ENCODE results near the gene ANXA5. TPM values are rescaled to one million over a fixed set of nuclear protein-coding genes. Genes with fewer than 3 reads are reported as not detected.

The ANXA5 gene
- total and polyA plus RNA-seq, 2 donors (not counting 1 experiment from before 2014, with no cell fraction given) = 602 to 2,025 TPM

DNA sequence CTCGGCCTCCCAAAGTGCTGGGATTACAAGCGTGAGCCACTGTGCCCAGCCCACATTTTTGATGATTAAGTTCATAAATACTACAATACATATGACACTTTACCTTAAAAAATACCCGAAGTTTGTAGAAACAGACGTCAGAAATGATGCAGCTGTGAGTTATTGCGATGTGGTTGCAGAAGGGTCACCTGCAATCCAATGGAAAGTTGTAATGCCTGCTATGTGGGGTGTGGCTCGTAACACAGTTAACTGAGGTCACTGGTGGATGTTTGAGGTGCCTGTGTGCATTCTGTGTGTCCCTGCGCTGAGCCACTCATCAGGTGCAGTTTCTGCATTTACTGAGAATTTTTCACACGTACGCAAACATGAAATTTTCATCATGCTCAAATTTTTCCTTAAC is 64.1 kb downstream of the ANXA5 start:
- H3K9me3 ChIP-seq (ENCODE audit: control insufficient read depth, insufficient read depth, low read depth, low read length) = no peaks in the 10 kb centered on the region
- TF ChIP-seq, protein P1, sequence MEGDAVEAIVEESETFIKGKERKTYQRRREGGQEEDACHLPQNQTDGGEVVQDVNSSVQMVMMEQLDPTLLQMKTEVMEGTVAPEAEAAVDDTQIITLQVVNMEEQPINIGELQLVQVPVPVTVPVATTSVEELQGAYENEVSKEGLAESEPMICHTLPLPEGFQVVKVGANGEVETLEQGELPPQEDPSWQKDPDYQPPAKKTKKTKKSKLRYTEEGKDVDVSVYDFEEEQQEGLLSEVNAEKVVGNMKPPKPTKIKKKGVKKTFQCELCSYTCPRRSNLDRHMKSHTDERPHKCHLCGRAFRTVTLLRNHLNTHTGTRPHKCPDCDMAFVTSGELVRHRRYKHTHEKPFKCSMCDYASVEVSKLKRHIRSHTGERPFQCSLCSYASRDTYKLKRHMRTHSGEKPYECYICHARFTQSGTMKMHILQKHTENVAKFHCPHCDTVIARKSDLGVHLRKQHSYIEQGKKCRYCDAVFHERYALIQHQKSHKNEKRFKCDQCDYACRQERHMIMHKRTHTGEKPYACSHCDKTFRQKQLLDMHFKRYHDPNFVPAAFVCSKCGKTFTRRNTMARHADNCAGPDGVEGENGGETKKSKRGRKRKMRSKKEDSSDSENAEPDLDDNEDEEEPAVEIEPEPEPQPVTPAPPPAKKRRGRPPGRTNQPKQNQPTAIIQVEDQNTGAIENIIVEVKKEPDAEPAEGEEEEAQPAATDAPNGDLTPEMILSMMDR (conservative IDR thresholded peaks at IDR 0.05 in 1 of 2, IDR thresholded peaks at IDR 0.05 in 1 of 2; ENCODE audit: low read depth in 1 of 2, low read length in 2 of 2) = no peak
- no peak for TF ChIP-seq EZH2 (IDR thresholded peaks at IDR 0.05; ENCODE audit: low read length, missing control alignments)

More for the DNA sequence above, 64.1 kb downstream of the ANXA5 start:
- no peak overlapping the region for H3K4me2 ChIP-seq (ENCODE audit: extremely low read depth, insufficient read depth, low read length)
- no peaks in the 10 kb centered on the region for H3K79me2 ChIP-seq (ENCODE audit: control insufficient read depth, insufficient read depth, low read length)
- no peaks in the 10 kb centered on the region for H4K20me1 ChIP-seq (ENCODE audit: control insufficient read depth, extremely low read depth, insufficient read depth, low read length)
- H3K9ac ChIP-seq (ENCODE audit: insufficient read depth, low read length) = no peak overlapping the region
- no peak for DNase-seq (ENCODE audit: low read depth in 2 of 2)
- H3K27me3 ChIP-seq (ENCODE audit: control insufficient read depth, insufficient read depth, low read length) = no peaks in the 10 kb centered on the region
- H3K4me3 ChIP-seq (replicated peaks in 1 of 4; ENCODE audit: control extremely low read depth in 1 of 4, insufficient read depth in 1 of 4, low read depth in 3 of 4, low read length in 4 of 4) = no peak overlapping the region
- H3K4me1 ChIP-seq (ENCODE audit: control insufficient read depth, extremely low read depth, insufficient read depth, low read length) = no peaks in the 10 kb centered on the region
- no peak overlapping the region for H3K27ac ChIP-seq (ENCODE audit: insufficient read depth, low read length)
- H2AFZ ChIP-seq (ENCODE audit: low read length) = no peak overlapping the region
- H3K36me3 ChIP-seq (ENCODE audit: control insufficient read depth, insufficient read depth, low read length) = no peaks in the 10 kb centered on the region

Other genes starting within 250 kb of the ANXA5 start
- 0.26 and 0.83 TPM in 2 replicates for gene SMIM43, start 68.2 kb upstream of the ANXA5 start, total RNA-seq
- 1.8 and 2.5 TPM in 2 replicates for gene SMIM43, start 68.2 kb upstream of the ANXA5 start, polyA plus RNA-seq
- gene EXOSC9, start 104.3 kb upstream of the ANXA5 start, total RNA-seq = 15.5 and 16.2 TPM in 2 replicates
- 33.8 and 41.5 TPM in 2 replicates for gene EXOSC9, start 104.3 kb upstream of the ANXA5 start, polyA plus RNA-seq
- 1.3 and 12.6 TPM in 2 replicates for gene CCNA2, start 126.9 kb upstream of the ANXA5 start, total RNA-seq
- gene CCNA2, start 126.9 kb upstream of the ANXA5 start, polyA plus RNA-seq = 14.9 and 45.0 TPM in 2 replicates
- gene BBS7, start 173.5 kb upstream of the ANXA5 start, total RNA-seq = 21.3 and 22.5 TPM in 2 replicates
- gene BBS7, start 173.5 kb upstream of the ANXA5 start, polyA plus RNA-seq = 22.7 and 24.4 TPM in 2 replicates